Lower leg skin (tissue), 3 donors: ENCODE measurements around the gene DOCK7.

Experiments
- POLR2A ChIP-seq, 2 donors: fragments of 450-650 bp; IDR thresholded peaks; one replicate each; pipeline ENCODE4 v1.6.1; 2016 to 2017; ENCODE audit warnings: antibody characterized with exemption in 2 of 2, mild to moderate bottlenecking in 1 of 2, moderate library complexity in 1 of 2
- TF ChIP-seq, protein P1 (sequence below), 3 donors: fragments of 450-650 bp; IDR thresholded peaks; one replicate each; pipeline ENCODE4 v1.5.1; 2016; ENCODE audit warnings: antibody characterized with exemption in 3 of 3, mild to moderate bottlenecking in 3 of 3, moderate library complexity in 2 of 3

- no peak for TF ChIP-seq POLR2A (IDR thresholded peaks at IDR 0.05)
- TF ChIP-seq, protein P1, sequence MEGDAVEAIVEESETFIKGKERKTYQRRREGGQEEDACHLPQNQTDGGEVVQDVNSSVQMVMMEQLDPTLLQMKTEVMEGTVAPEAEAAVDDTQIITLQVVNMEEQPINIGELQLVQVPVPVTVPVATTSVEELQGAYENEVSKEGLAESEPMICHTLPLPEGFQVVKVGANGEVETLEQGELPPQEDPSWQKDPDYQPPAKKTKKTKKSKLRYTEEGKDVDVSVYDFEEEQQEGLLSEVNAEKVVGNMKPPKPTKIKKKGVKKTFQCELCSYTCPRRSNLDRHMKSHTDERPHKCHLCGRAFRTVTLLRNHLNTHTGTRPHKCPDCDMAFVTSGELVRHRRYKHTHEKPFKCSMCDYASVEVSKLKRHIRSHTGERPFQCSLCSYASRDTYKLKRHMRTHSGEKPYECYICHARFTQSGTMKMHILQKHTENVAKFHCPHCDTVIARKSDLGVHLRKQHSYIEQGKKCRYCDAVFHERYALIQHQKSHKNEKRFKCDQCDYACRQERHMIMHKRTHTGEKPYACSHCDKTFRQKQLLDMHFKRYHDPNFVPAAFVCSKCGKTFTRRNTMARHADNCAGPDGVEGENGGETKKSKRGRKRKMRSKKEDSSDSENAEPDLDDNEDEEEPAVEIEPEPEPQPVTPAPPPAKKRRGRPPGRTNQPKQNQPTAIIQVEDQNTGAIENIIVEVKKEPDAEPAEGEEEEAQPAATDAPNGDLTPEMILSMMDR (IDR thresholded peaks at IDR 0.05) = no peak
Measured at GRCh38 chr1:62588000-62588399, 100.2 kb downstream of the DOCK7 start.
